ENCODE measurements around the gene GPR37L1.

DNA sequence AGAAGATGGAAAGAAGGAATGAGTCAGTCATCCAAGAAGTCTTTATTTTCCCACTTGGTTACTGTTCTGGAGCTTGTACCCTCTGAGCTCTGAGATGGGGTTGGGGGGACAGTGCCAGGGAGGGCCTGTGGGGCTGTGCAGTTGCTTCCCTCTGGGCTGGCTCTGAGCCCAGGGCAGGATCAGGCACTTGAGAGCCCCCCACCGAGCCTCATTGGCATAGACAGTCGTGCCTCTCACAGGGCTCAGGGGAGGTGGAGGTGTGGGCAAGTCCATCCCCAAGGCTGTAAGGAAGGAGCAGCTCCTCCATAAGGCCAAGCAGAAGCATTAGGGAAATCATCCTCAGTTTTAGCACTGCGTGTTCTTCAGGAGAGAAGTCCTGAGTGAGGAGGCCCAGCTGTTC lies 24.3 kb downstream of the GPR37L1 start:
- TF ChIP-seq CTCF (IDR thresholded peaks at IDR 0.05): no peak
- no peak for TF ChIP-seq POLR2A (IDR thresholded peaks at IDR 0.05)

Data from esophagus squamous epithelium (tissue), 4 donors.